Kidney (tissue), 14 donors: Measurements from ENCODE around the gene TAS2R31. TPM values are rescaled to one million over a fixed set of nuclear protein-coding genes. Genes with fewer than 3 reads are reported as not detected.

Experiments
- DNase-seq, 5 donors: peaks; one replicate each; pipeline ENCODE4 v3.0.0-alpha.2; 2013 to 2020
- FAIRE-seq: peaks from 2 replicates; lab custom pipeline; 2012; peaks lifted over from hg19 to GRCh38; lab: Jason Lieb, UNC
- H3K27ac ChIP-seq, 2 donors: one replicate each; pipeline ENCODE4 v1.7.0; 2013; ENCODE audit warnings: low read depth in 2 of 2, low read length in 2 of 2, inconsistent platforms in 1 of 2
- H3K27me3 ChIP-seq: one replicate; pipeline ENCODE4 v1.7.1; 2013; ENCODE audit warnings: low read length, inconsistent platforms; ENCODE audit not compliant: control insufficient read depth, insufficient read depth
- H3K36me3 ChIP-seq, 3 donors: one replicate each; pipeline versions ENCODE4 v1.7.0 to v1.7.1; 2013; ENCODE audit warnings: low read length in 3 of 3, control low read depth in 1 of 3, inconsistent platforms in 1 of 3; ENCODE audit not compliant: insufficient read depth in 3 of 3, control insufficient read depth in 2 of 3
- H3K4me1 ChIP-seq, 3 donors: one replicate each; pipeline versions ENCODE4 v1.7.0 to v1.7.1; 2013; ENCODE audit warnings: low read length in 3 of 3, inconsistent platforms in 1 of 3, low read depth in 1 of 3; ENCODE audit not compliant: control insufficient read depth in 2 of 3, insufficient read depth in 2 of 3
- H3K4me3 ChIP-seq, 3 donors: one replicate each; pipeline versions ENCODE4 v1.7.0 to v1.8.1; 2013; ENCODE audit warnings: low read length in 3 of 3, control low read depth in 1 of 3, inconsistent platforms in 1 of 3
- H3K9ac ChIP-seq, 3 donors: one replicate each; pipeline versions ENCODE4 v1.7.0 to v1.7.1; 2013; ENCODE audit warnings: low read length in 3 of 3, control low read depth in 1 of 3, inconsistent platforms in 1 of 3
- H3K9me3 ChIP-seq, 3 donors: one replicate each; pipeline versions ENCODE4 v1.7.0 to v1.7.1; 2013; ENCODE audit warnings: low read length in 3 of 3, control low read depth in 1 of 3, inconsistent platforms in 1 of 3; ENCODE audit not compliant: control insufficient read depth in 2 of 3, insufficient read depth in 1 of 3
- intact Hi-C: fragments of 100-400 bp; cut with DNase I; formaldehyde crosslinking; loops from one replicate; pipeline ENCODE4 v1.11.1; 2022
- polyA plus RNA-seq: library from polyadenylated mRNA; stranded (reverse); fragments of 350-450 nt; fragmentation: Illumina TruSeq; extraction: RNeasy Lipid Tissue Mini Kit (QIAGEN cat#74804); gene quantifications from one replicate; pipeline ENCODE4 v1.2.3, GENCODE V29; 2014; ENCODE audit warnings: low read depth, low replicate concordance; ENCODE audit not compliant: insufficient read depth
- total RNA-seq: library from RNA; stranded (reverse); fragmentation: NEBNext Ultra II Directional; extraction: Animal tissue kit (Norgen Biotek cat#: 25700); gene quantifications from one replicate; pipeline ENCODE4 v1.2.1, GENCODE V29; 2021
- TF ChIP-seq, protein P1 (sequence below): IDR thresholded peaks from 3 replicates; pipeline ENCODE4 v1.5.1; 2012; ENCODE audit warnings: mild to moderate bottlenecking, moderate library complexity, borderline replicate concordance; ENCODE audit not compliant: insufficient read depth; ENCODE audit errors: extremely low read depth
- donor health status: control.
- donor health status: control.
- donor health status: control.
- donor health status: control.
- donor health status: control.
- donor health status: DM: yes; HTN: yes; CAD: no.
- donor health status: Normal renal cell carcinoma (clear cell type).

Gene TAS2R31
- total and polyA plus RNA-seq, 2 donors from 2014 or later: 5.9 TPM; not detected in 1

DNA sequence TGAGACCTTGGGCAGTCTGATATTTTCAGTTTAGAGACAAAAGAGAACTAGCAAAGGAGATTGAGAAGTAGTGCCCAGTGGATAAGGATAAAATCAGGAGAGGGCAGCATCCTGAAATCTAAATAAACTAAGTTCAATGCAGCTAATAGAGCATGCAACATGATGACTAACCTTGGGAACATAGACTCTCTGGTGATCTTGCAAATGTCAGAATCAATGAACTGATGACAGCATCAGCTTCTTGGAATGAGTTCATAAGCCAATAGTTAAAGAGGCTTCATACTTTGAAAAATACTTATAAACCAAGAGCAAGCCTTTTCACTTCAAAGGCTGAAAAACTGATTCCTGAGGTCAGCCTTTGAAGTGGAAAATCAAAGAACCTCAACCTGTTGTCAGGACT lies 17.0 kb downstream of the TAS2R31 start:
- Histone ChIP-seq H3K9ac (no peak overlapping the region), H3K4me1 (no peaks in the 10 kb centered on the region), H3K27me3 (no peaks in the 10 kb centered on the region), H3K4me3 (no peak overlapping the region), H3K9me3 (no peaks in the 10 kb centered on the region), H3K27ac (no peak overlapping the region), H3K36me3 (no peaks in the 10 kb centered on the region)
- DNase-seq: no peak
- TF ChIP-seq, protein P1, sequence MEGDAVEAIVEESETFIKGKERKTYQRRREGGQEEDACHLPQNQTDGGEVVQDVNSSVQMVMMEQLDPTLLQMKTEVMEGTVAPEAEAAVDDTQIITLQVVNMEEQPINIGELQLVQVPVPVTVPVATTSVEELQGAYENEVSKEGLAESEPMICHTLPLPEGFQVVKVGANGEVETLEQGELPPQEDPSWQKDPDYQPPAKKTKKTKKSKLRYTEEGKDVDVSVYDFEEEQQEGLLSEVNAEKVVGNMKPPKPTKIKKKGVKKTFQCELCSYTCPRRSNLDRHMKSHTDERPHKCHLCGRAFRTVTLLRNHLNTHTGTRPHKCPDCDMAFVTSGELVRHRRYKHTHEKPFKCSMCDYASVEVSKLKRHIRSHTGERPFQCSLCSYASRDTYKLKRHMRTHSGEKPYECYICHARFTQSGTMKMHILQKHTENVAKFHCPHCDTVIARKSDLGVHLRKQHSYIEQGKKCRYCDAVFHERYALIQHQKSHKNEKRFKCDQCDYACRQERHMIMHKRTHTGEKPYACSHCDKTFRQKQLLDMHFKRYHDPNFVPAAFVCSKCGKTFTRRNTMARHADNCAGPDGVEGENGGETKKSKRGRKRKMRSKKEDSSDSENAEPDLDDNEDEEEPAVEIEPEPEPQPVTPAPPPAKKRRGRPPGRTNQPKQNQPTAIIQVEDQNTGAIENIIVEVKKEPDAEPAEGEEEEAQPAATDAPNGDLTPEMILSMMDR: no peak
- FAIRE-seq: no peak
- intact Hi-C loops: no loop called here

DNA sequence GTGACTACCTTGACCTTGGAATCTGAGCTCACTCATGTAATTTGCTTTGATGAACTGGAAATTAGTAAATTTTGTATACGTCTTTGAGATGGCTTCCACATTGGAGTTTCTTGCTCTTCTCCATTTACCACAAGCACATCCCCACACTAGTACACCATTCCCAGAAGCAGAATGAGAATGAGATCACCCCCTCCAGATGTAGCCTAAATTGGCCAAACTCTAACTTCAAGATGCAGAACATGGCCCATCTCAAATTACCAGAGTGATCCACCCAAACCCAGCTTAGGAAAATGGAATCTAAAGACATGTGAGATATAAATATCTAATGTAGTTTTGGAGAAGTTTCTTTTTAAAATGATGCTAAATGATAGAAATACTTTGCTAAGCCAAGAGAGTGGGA lies 23.6 kb downstream of the TAS2R31 start:
- TF ChIP-seq, protein P1: no peak
- H3K4me3 ChIP-seq: no peak overlapping the region
- FAIRE-seq (no peak), DNase-seq (no peak)
- no peak overlapping the region for H3K9ac ChIP-seq
- no peaks in the 10 kb centered on the region for H3K4me1 ChIP-seq
- no peaks in the 10 kb centered on the region for H3K36me3 ChIP-seq
- H3K9me3 ChIP-seq: no peaks in the 10 kb centered on the region
- intact Hi-C loops: no loop called here
- no peaks in the 10 kb centered on the region for H3K27me3 ChIP-seq
- no peak overlapping the region for H3K27ac ChIP-seq

DNA sequence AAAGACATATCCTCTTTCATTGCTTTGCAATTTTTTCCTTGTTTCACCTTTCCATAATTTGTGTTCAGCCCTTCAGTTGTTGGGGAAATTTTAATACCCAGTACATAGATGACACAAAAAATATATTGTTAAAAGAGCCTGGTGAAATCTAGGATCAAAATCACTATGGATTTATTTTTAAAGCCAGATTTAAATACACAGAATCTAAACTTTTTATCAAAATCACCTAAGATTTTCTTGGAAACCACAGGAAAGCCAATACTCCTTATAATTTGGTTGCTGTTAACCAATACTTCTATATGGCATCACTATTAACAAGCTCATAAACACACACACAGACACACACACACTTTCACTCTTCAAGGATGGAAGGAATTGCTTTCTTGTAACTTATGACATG lies 33.0 kb downstream of the TAS2R31 start, which contains the start of gene TAS2R20:
TSS of gene TAS2R20 (minus strand) at position 101 of the 400 bp plus-strand sequence. CDS start 429 bp downstream, outside the sequence.
- TF ChIP-seq, protein P1: no peak
- Histone ChIP-seq H3K27ac (no peak within 1 kb of the TSS), H3K27me3 (no peaks in the 10 kb centered on the region), H3K36me3 (peaks cover 0 to 2% (median 0%) of the 10 kb centered on the region in 3 donors), H3K4me3 (no peak within 1 kb of the TSS), H3K4me1 (no peaks in the 10 kb centered on the region), H3K9me3 (no peaks in the 10 kb centered on the region), H3K9ac (no peak within 1 kb of the TSS)
- FAIRE-seq (no peak), DNase-seq (no peak)
- intact Hi-C loops: no loop called here

DNA sequence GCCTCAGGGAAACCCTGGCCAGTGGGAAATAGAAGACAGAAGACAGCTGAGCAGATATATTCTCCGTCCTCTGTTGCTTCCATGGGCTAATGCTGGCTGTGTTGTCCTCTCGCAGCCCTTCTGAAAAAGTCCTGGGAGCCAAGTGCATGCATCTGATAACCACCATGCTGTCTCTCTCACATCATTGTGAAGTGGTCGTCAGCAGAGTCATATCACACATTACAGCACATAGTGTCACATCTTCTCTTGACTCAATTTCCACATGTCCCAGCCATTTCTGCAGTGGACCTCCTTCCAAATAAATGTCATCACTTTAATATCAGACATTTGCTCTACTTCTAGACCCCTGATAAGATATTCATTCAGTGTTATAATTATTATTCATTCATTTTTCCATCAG lies 36.9 kb downstream of the TAS2R31 start:
- Histone ChIP-seq H3K9me3 (peaks cover 0 to 4% (median 0%) of the 10 kb centered on the region in 3 donors), H3K9ac (no peak overlapping the region), H3K27me3 (no peaks in the 10 kb centered on the region), H3K36me3 (peaks cover 0 to 2% (median 0%) of the 10 kb centered on the region in 3 donors), H3K4me1 (no peaks in the 10 kb centered on the region), H3K4me3 (no peak overlapping the region), H3K27ac (no peak overlapping the region)
- TF ChIP-seq, protein P1: no peak
- no peak for DNase-seq
- FAIRE-seq: no peak
- intact Hi-C loops: no loop called here
